CD4-positive, alpha-beta memory T cell (primary cell): Measurements from ENCODE around the gene STAG1. TPM values are rescaled to one million over a fixed set of nuclear protein-coding genes. Genes with fewer than 3 reads are reported as not detected.
"Not testable (repeated sequence)": the region's sequence is repeated elsewhere in the genome, so short reads cannot be mapped to it uniquely, and the experiment has no call there.

Source experiments
- CTCF ChIA-PET: fragments of 350-600 bp; sonication (Branson Sonifier 250); formaldehyde crosslinking; loops from one replicate; lab custom pipeline; 2021; ENCODE audit warnings: inconsistent platforms; ENCODE audit not compliant: partially characterized antibody; lab: Charles Lee
- POLR2A ChIA-PET: fragments of 350-600 bp; sonication (Branson Sonifier 250); formaldehyde crosslinking; loops from one replicate; lab custom pipeline; 2021; ENCODE audit not compliant: partially characterized antibody; lab: Charles Lee
- DNase-seq, 5 donors: peaks; one replicate each; pipeline versions ENCODE4 v3.0.0 to v3.0.0-alpha.2; 2020 to 2022; ENCODE audit warnings: mixed read lengths in 1 of 5
- H3K27ac ChIP-seq: one replicate; pipeline ENCODE4 v1.7.0; 2013; ENCODE audit warnings: low read depth, low read length
- H3K27me3 ChIP-seq: 2 replicates; pipeline ENCODE4 v1.7.0; 2013; ENCODE audit warnings: mild to moderate bottlenecking, low read length, moderate library complexity; ENCODE audit not compliant: insufficient read depth
- H3K36me3 ChIP-seq: 2 replicates; pipeline ENCODE4 v1.7.0; 2013; ENCODE audit warnings: mild to moderate bottlenecking, low read length, moderate library complexity; ENCODE audit not compliant: insufficient read depth
- H3K4me1 ChIP-seq: 2 replicates; pipeline ENCODE4 v1.7.0; 2013; ENCODE audit warnings: mild to moderate bottlenecking, low read length, moderate library complexity; ENCODE audit not compliant: insufficient read depth
- H3K4me3 ChIP-seq, 2 donors: one replicate each; pipeline ENCODE4 v1.7.0; 2013; ENCODE audit warnings: low read length in 2 of 2, mild to moderate bottlenecking in 1 of 2
- H3K9me3 ChIP-seq, 2 donors: one replicate each; pipeline ENCODE4 v1.7.0; 2013; ENCODE audit warnings: low read length in 2 of 2, control low read depth in 1 of 2; ENCODE audit not compliant: control insufficient read depth in 1 of 2
- H3K27ac Mint-ChIP-seq, 7 donors: one replicate each; pipeline ENCODE4 v1.8.0; 2020 to 2021; ENCODE audit warnings: mixed read lengths in 7 of 7, mild to moderate bottlenecking in 6 of 7, inconsistent platforms in 3 of 7, moderate library complexity in 3 of 7
- H3K27me3 Mint-ChIP-seq, 2 donors: one replicate each; pipeline ENCODE4 v1.8.0; 2020 to 2021; ENCODE audit warnings: mixed read lengths in 2 of 2
- H3K36me3 Mint-ChIP-seq, 2 donors: one replicate each; pipeline ENCODE4 v1.8.0; 2020 to 2021; ENCODE audit warnings: mixed read lengths in 2 of 2, inconsistent platforms in 1 of 2, mild to moderate bottlenecking in 1 of 2
- H3K4me1 Mint-ChIP-seq, 4 donors: one replicate each; pipeline ENCODE4 v1.8.0; 2020 to 2021; ENCODE audit warnings: mixed read lengths in 4 of 4, mild to moderate bottlenecking in 1 of 4
- H3K4me3 Mint-ChIP-seq, 8 donors: one replicate each; pipeline ENCODE4 v1.8.0; 2020 to 2021; ENCODE audit warnings: mixed read lengths in 8 of 8, mild to moderate bottlenecking in 7 of 8, moderate library complexity in 6 of 8, inconsistent platforms in 3 of 8
- H3K9me3 Mint-ChIP-seq, 8 donors: one replicate each; pipeline ENCODE4 v1.8.0; 2020 to 2021; ENCODE audit warnings: mixed read lengths in 8 of 8, mild to moderate bottlenecking in 5 of 8, inconsistent platforms in 3 of 8, moderate library complexity in 1 of 8
- intact Hi-C: fragments of 100-400 bp; cut with micrococcal nuclease; formaldehyde crosslinking; loops from one replicate; pipeline ENCODE4 v1.15.1; 2023
- polyA plus RNA-seq, 2 donors: library from polyadenylated mRNA; unstranded; fragments of 300-500 nt; fragmentation: Illumina TruSeq; gene quantifications; one replicate each; pipeline ENCODE4 v1.2.3, GENCODE V29; 2021
- total RNA-seq, 2 experiments: library from RNA; stranded (reverse); gene quantifications; one replicate each; pipeline ENCODE4 v1.2.3, GENCODE V29; 2021

Gene STAG1
- total and polyA plus RNA-seq, 4 experiments from 2014 or later, result 17.6 to 56.1 (median 37.1) TPM

DNA sequence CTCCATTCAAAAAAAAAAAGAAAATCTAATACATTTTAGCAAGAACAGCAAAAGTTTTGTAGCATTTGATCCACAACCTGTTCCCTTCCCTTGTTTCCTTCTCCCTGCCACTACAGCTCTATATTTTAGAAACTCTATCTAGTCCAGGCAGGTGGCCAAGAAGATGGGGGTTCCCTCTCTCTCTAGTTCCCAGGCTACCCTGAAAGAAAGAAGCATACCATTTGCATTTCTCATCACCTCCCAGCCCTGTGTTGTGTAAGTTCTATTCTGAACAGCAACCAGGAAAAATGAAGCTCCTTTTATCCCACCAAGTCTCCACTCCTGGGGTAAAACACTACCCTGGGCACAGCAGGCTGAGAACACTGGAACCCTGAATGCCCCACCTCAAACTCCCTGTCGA, 402.0 kb downstream of the STAG1 start:
- no peak overlapping the region for H3K4me3 Mint-ChIP-seq
- intact Hi-C loops, result no loop called here
- peak overlapping the region in 2 of 7 donors; percentile 41 to 52 for H3K27ac Mint-ChIP-seq
- no peak for DNase-seq
- Histone ChIP-seq H3K27me3 (no peaks in the 10 kb centered on the region), H3K36me3 (no peaks in the 10 kb centered on the region), H3K4me1 (peaks cover 5% of the 10 kb centered on the region), H3K27ac (no peak overlapping the region), H3K4me3 (no peak overlapping the region), H3K9me3 (no peaks in the 10 kb centered on the region)
- peaks cover 0 to 9% (median 5%) of the 10 kb centered on the region in 4 donors for H3K4me1 Mint-ChIP-seq
- no peaks in the 10 kb centered on the region for H3K27me3 Mint-ChIP-seq
- H3K9me3 Mint-ChIP-seq, result peaks cover 0 to 2% (median 0%) of the 10 kb centered on the region in 8 donors
- CTCF ChIA-PET, result interaction anchor here (1.0 to 2.6 kb wide), 3 partner anchors 402 to 664 kb away, joined by 5 to 12 read pairs (median 6); partner anchors contain the start of gene STAG1
- H3K36me3 Mint-ChIP-seq, result peaks cover 27 to 34% of the 10 kb centered on the region in 2 donors
- POLR2A ChIA-PET, result interaction anchor here (1.1 kb wide), 1 partner anchor 9 kb away, joined by 4 read pairs; no protein-coding TSS in a partner anchor

DNA sequence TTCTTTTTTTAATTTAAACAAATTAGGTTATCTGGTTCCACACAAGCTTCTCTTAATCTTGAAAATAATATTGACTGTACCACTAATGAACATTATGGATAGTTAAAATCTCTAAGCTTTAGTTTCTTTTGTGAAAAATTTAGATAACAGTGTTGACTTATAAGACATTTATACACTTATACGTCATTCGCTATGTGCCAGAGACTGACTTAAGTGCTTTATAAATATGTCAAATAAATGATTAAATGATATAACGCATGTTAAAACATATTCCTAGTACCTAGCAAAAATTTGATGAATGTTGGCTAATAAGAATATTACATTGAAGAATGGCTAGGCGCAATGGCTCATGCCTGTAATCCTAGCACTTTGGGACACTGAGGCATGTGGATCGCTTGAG, 405.7 kb downstream of the STAG1 start:
- no peaks in the 10 kb centered on the region for H3K27me3 Mint-ChIP-seq
- H3K27ac Mint-ChIP-seq, result peak overlapping the region in 1 of 7 donors; percentile 41
- H3K4me1 Mint-ChIP-seq, result no peaks in the 10 kb centered on the region
- peaks cover 29 to 46% of the 10 kb centered on the region in 2 donors for H3K36me3 Mint-ChIP-seq
- Histone ChIP-seq H3K27ac (no peak overlapping the region), H3K9me3 (no peaks in the 10 kb centered on the region), H3K4me1 (no peaks in the 10 kb centered on the region), H3K36me3 (no peaks in the 10 kb centered on the region), H3K27me3 (no peaks in the 10 kb centered on the region), H3K4me3 (no peak overlapping the region)
- DNase-seq, result no peak
- H3K4me3 Mint-ChIP-seq, result no peak overlapping the region
- peaks cover 0 to 2% (median 0%) of the 10 kb centered on the region in 8 donors for H3K9me3 Mint-ChIP-seq
- intact Hi-C loops, result no loop called here
- ChIA-PET POLR2A (no interaction called here), CTCF (interaction anchor here (0.6 to 1.9 kb wide), 2 partner anchors 37 to 45 kb away, joined by 3 to 5 read pairs; no protein-coding TSS in a partner anchor)

DNA sequence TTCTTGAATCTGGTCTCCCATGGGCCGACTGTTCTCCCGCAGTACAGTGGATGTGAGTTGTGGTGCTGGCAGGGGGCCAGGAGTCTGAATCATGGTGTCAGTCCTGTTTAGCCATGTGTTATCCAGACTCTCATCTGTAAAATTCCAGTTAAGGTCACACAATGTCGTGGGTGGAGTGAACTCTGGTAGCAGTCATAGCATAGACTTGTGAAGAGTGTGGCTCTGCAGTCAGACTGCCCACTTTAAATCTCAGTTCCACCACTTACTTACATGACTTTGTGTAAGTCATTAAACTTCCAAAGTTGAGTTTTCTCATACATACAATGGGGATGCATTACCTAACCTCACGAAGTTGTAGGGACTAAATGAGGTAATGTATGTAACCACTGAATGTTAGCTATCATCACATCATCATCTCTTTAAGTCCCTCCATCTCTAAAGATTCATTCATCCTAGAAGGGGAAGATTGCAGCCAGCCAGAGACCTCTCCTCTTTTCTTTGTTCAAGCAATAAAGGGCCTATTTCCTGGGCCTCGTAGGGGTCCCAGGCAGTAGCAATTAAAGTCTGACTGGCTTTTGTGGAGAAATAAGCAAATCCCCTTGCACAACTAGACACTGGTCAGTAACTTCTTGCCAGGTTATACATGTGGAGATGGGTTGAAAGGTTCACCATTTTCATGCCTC, 408.2 kb downstream of the STAG1 start:
- H3K4me3 ChIP-seq, result no peak overlapping the region
- no peak for DNase-seq
- Mint-ChIP-seq H3K4me1 (no peaks in the 10 kb centered on the region), H3K4me3 (no peak overlapping the region), H3K9me3 (no peaks in the 10 kb centered on the region), H3K36me3 (peaks cover 41 to 57% of the 10 kb centered on the region in 2 donors), H3K27me3 (no peaks in the 10 kb centered on the region), H3K27ac (peak overlapping the region in 4 of 7 donors; percentile 12 to 59 (median 32))
- POLR2A ChIA-PET, result no interaction called here
- intact Hi-C loops, result no loop called here
- peaks cover 3% of the 10 kb centered on the region for H3K36me3 ChIP-seq
- H3K4me1 ChIP-seq, result no peaks in the 10 kb centered on the region
- CTCF ChIA-PET, result no interaction called here
- H3K27ac ChIP-seq, result no peak overlapping the region
- no peaks in the 10 kb centered on the region for H3K9me3 ChIP-seq
- no peaks in the 10 kb centered on the region for H3K27me3 ChIP-seq

DNA sequence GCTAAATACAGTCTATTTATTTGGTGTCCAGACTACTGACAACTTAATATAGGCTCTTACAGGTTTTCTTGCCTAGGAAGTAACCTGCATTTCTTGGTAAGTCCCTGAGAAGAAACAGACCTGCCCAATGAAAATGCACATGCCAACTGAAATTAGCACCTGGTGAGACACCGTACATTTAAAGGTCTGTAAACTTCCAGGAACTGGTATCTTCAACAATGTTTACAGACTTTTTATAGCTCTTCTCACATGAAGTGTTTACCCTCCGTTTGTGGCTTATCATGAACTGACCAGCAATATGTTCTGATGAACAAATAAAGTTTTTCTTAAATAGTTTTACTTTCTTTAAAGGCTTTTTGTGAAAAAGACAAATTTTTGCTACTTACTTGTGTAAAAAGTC, 408.7 kb downstream of the STAG1 start:
- peak overlapping the region in 2 of 7 donors; percentile 12 to 37 for H3K27ac Mint-ChIP-seq
- intact Hi-C loops, result no loop called here

DNA sequence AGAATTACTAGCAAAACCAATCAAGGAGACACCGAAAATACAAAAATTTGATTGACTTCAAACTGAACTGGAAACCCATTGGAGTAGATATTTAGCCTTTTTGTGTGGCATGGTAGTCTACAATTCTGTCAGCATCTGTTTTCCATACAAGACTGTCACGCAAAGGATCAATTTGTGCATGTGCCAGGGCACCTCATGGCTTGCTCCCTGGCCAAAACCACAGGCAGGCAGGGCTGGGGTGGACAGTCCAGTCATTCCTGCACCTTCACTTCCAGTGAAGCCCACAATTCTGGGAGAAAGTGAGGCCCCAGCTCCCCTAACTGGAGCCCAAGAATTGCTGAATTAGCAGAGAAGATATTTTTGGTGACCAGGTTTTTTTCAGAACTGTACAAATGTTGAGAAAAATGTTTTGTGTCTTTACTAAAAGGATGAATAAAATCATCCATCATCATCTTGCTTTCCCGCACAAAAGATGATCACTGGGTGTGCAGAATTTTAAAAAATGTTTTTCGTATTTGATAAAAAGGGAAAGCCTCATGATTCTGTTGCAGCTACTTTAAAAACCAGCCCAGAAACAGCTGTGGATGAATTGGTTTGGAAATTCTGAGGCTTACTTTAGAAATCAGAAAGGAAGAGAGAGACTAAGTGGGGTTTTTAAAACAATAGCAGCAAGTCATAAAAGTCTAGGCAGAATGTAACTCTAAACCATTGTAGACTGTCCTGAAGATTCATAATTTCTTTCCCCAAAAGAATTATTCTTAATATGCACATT, 415.7 kb downstream of the STAG1 start:
- Histone ChIP-seq H3K9me3 (no peaks in the 10 kb centered on the region), H3K4me3 (no peak overlapping the region), H3K27ac (no peak overlapping the region), H3K36me3 (peaks cover 13% of the 10 kb centered on the region), H3K4me1 (no peaks in the 10 kb centered on the region), H3K27me3 (no peaks in the 10 kb centered on the region)
- Mint-ChIP-seq H3K36me3 (peaks cover 52 to 78% of the 10 kb centered on the region in 2 donors), H3K4me3 (no peak overlapping the region), H3K9me3 (no peaks in the 10 kb centered on the region), H3K4me1 (peaks cover 0 to 2% (median 1%) of the 10 kb centered on the region in 4 donors), H3K27me3 (no peaks in the 10 kb centered on the region), H3K27ac (peak overlapping the region in 1 of 7 donors; percentile 65)
- CTCF ChIA-PET, result interaction anchor here (1.0 to 1.2 kb wide), 2 partner anchors 9 to 416 kb away, joined by 3 read pairs; partner anchors contain the start of gene STAG1
- DNase-seq, result no peak
- intact Hi-C loops, result no loop called here
- POLR2A ChIA-PET, result no interaction called here

More for the DNA sequence above, 408.7 kb downstream of the STAG1 start:
- H3K4me3 ChIP-seq, result no peak overlapping the region
- Mint-ChIP-seq H3K4me3 (no peak overlapping the region), H3K27me3 (no peaks in the 10 kb centered on the region), H3K36me3 (peaks cover 39 to 58% of the 10 kb centered on the region in 2 donors), H3K9me3 (no peaks in the 10 kb centered on the region), H3K4me1 (no peaks in the 10 kb centered on the region)
- no peaks in the 10 kb centered on the region for H3K27me3 ChIP-seq
- no peak overlapping the region for H3K27ac ChIP-seq
- DNase-seq, result no peak
- no peaks in the 10 kb centered on the region for H3K4me1 ChIP-seq
- peaks cover 3% of the 10 kb centered on the region for H3K36me3 ChIP-seq
- ChIA-PET CTCF (interaction anchor here (1.0 kb wide), 1 partner anchor 9 kb away, joined by 5 read pairs; no protein-coding TSS in a partner anchor), POLR2A (no interaction called here)
- H3K9me3 ChIP-seq, result no peaks in the 10 kb centered on the region

DNA sequence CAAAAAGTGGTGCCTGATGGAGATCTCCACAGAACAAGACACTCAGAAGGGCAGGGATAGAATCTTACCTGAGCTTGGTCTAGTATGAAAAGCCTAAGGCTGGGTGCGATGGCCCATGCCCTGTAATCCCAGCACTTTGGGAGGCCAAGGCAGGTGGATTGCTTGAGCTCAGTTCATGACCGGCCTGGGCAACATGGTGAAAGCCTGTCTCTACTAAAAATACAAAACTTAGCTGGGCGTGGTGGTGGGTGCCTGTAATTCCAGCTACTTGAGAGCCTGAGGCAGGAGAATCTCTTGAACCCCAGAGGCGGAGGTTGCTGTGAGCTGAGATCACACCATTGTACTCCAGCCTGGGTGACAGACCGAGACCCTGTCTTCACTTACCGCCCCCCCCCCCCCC, 417.5 kb downstream of the STAG1 start:
- H3K9me3 Mint-ChIP-seq, H3K9me3 ChIP-seq, H3K27me3 Mint-ChIP-seq, H3K4me1 ChIP-seq, H3K27me3 ChIP-seq, POLR2A ChIA-PET, H3K36me3 ChIP-seq, DNase-seq, H3K4me3 ChIP-seq, H3K27ac ChIP-seq, H3K4me3 Mint-ChIP-seq, H3K4me1 Mint-ChIP-seq: not testable (repeated sequence)
- Mint-ChIP-seq H3K36me3 (peaks cover 47 to 66% of the 10 kb centered on the region in 2 donors), H3K27ac (peak overlapping the region in 1 of 7 donors; percentile 11)
- CTCF ChIA-PET, result interaction anchor here (1.5 to 1.8 kb wide), 3 partner anchors 8 to 259 kb away, joined by 3 to 5 read pairs (median 4); no protein-coding TSS in a partner anchor
- intact Hi-C loops, result loop anchor here (5.0 kb wide), 1 partner anchor 678 kb away; no protein-coding TSS in a partner anchor

DNA sequence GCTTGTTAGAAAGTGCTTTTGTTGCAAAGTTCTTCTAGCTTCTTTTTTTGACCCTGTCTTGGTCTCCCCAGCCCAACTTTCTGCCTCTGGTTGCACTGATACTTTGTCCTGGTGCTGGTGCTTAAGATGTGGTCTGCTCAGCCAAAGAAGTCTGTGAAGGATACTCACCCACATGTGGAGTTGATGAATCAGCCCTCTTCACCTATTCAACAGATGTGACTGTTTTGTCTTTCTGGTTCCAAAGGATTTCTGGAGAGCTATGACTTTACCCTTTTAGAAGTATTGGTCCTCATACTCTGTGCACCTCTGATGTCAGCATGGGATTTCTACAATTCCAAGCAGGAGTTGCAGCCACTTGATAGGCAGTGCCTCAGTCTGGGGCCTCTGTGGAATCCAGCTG, 418.0 kb downstream of the STAG1 start:
- Histone ChIP-seq H3K4me3 (no peak overlapping the region), H3K4me1 (no peaks in the 10 kb centered on the region), H3K36me3 (peaks cover 13% of the 10 kb centered on the region), H3K27me3 (no peaks in the 10 kb centered on the region), H3K27ac (no peak overlapping the region), H3K9me3 (no peaks in the 10 kb centered on the region)
- intact Hi-C loops, result loop anchor here (5.0 kb wide), 1 partner anchor 678 kb away; no protein-coding TSS in a partner anchor
- no peak overlapping the region for H3K4me3 Mint-ChIP-seq
- ChIA-PET POLR2A (no interaction called here), CTCF (interaction anchor here (1.2 to 1.8 kb wide), 5 partner anchors 9 to 259 kb away, joined by 3 to 5 read pairs (median 4); no protein-coding TSS in a partner anchor)
- H3K27ac Mint-ChIP-seq, result peak overlapping the region in 4 of 7 donors; percentile 2 to 69 (median 10)
- H3K4me1 Mint-ChIP-seq, result peaks cover 0 to 2% (median 1%) of the 10 kb centered on the region in 4 donors
- no peaks in the 10 kb centered on the region for H3K27me3 Mint-ChIP-seq
- no peaks in the 10 kb centered on the region for H3K9me3 Mint-ChIP-seq
- DNase-seq, result no peak
- H3K36me3 Mint-ChIP-seq, result peaks cover 50 to 68% of the 10 kb centered on the region in 2 donors
